NCI-H748 (cell line): ENCODE results near the gene IL1R2.

ENCODE experiments used
- DNase-seq: peaks from one replicate; lab custom pipeline; 2025; ENCODE audit not compliant: unreplicated experiment; lab: John Stamatoyannopoulos, UW

Gene IL1R2, protein sequence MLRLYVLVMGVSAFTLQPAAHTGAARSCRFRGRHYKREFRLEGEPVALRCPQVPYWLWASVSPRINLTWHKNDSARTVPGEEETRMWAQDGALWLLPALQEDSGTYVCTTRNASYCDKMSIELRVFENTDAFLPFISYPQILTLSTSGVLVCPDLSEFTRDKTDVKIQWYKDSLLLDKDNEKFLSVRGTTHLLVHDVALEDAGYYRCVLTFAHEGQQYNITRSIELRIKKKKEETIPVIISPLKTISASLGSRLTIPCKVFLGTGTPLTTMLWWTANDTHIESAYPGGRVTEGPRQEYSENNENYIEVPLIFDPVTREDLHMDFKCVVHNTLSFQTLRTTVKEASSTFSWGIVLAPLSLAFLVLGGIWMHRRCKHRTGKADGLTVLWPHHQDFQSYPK

DNA sequence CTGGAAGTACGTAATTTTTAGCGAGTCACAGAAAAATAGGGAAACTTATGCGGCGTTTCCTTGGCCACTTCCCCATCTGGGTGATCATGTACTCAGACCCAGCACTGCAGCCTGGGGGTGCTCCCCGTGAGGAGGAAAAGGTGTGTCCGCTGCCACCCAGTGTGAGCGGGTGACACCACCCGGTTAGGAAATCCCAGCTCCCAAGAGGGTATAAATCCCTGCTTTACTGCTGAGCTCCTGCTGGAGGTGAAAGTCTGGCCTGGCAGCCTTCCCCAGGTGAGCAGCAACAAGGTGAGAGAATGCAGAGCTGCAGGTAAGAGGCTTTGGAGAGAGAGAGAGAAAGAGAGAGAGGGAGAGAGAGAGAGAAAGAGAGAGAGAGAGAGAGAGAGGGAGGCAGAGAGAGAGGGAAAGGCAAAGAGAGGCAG, at the start of gene IL1R2:
TSS of gene IL1R2 (plus strand) at position 240 of the 425 bp plus-strand sequence. CDS start 16,616 bp downstream, outside the sequence.
- no peak for DNase-seq

DNA sequence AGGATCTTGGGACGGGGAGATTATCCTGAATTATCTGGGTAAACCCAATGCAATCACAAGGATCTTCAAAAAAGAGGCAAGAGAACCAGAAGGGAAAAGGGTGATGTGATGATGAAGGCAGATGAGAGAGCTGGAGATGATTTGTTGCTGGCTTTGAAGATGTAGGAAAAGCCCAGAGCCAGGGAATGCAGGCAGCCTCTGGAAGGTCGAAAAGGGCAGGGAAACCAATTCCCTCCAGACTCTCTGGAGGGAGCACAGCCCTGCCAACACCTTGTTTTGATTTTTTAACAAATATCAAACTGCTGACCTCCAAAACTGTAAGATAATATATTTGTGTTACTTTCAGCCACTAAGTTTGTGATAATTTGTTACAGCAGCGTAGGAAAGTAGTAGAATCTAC, 48.9 kb upstream of the IL1R2 start:
- no peak for DNase-seq

- DNase-seq, result peak; percentile 11
These were observed 45.3 kb upstream of the IL1R2 start for GRCh38 chr2:101946372-101947039.

- DNase-seq, result no peak
These were observed 44.4 kb upstream of the IL1R2 start for GRCh38 chr2:101947374-101947773.

DNA sequence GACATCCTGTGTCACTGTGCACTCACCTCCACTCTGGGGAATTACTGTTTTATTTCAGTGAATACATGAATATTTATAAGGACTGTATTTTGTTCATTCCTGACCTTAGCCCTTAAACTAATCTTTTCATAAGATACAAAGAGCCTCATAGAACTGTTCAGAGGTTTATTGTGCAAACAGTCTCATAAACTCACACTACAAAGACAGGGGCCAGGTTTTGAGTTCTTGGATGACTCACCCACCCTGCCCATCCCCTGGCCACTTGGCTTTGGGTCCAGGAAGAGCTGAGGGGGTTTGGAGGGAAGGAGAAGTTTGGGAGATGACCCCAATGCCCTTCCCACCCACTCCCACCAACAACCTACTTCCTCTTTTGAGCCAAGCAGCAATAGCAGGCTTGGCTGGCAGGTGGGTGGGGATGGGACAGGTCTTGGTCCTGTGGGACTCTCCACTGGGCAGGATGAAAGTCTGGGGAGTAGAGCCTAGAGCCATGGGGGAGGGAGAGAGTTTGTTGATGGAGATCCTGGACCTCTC, 43.1 kb upstream of the IL1R2 start:
- no peak for DNase-seq

GRCh38 chr2:101949304-101949703, 42.5 kb upstream of the IL1R2 start:
- DNase-seq, result no peak

DNA sequence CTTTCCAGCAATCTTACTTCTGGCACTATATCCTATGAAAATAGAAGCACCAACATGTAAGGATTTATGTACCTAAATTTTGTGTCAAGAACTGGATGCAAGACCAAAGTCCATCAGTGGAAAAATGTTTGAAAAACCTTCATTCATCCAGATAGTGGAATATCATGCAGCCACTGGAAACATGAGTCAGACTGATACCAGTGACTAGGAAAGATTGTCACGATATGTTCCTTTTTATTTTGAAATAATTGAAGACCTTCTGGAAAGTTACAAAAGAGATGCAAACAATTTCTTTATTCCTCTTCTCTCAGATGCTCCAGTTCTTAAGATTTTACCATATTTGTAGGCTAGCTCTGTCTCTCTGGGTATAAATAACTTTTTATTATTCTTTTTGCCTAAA, 40.5 kb upstream of the IL1R2 start:
- no peak for DNase-seq

- no peak for DNase-seq
These were observed 39.2 kb upstream of the IL1R2 start for GRCh38 chr2:101952551-101952950.

DNA sequence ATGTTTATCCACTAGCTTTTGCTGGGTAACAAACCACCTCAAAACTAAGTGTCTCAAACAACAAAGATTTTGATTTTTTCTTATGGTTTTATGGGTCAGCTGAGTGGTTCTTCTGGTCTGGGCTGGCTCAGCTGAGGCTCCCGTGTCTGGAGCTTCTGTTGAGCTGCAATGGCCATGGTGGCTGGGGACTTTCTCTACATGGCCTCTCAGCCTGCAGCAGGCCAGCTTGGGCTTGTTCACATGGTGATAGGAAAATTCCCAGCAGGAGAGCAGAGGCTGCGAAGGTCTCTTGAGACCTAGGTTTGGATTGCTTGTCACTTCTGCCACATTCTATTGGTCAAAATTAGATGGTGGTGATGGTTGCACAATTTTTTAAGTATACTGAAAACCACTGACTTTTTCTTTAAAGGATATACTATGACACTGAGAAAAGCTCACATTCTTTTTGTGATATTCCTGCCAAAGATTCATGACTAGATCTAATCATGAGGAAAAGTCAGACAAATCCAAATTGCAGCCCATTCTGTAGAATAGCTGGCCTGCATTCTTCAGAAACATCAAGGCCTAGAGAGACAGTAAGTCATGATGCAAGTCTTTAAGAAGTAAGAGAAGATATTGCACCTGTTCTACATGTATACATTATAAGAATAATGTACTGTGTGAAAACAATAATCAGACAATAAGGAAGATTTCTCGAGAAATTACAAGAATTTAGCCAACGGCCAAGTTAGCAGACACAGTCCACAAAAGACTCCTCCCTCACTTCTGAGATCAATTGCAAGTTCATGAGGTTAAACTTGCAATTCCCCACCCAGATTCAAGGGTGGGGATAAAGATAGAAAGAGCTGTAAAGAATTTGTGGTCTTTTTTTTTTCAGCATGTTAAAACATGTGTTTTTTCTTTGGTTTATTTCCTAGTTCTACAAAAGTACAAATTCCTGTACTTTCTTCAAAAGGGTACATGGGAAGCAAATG, 35.0 kb upstream of the IL1R2 start:
- DNase-seq, result no peak

- DNase-seq, result no peak
These were observed 33.7 kb upstream of the IL1R2 start for GRCh38 chr2:101958061-101958460.

- DNase-seq, result no peak
These were observed 30.9 kb upstream of the IL1R2 start for GRCh38 chr2:101960819-101961337.

DNA sequence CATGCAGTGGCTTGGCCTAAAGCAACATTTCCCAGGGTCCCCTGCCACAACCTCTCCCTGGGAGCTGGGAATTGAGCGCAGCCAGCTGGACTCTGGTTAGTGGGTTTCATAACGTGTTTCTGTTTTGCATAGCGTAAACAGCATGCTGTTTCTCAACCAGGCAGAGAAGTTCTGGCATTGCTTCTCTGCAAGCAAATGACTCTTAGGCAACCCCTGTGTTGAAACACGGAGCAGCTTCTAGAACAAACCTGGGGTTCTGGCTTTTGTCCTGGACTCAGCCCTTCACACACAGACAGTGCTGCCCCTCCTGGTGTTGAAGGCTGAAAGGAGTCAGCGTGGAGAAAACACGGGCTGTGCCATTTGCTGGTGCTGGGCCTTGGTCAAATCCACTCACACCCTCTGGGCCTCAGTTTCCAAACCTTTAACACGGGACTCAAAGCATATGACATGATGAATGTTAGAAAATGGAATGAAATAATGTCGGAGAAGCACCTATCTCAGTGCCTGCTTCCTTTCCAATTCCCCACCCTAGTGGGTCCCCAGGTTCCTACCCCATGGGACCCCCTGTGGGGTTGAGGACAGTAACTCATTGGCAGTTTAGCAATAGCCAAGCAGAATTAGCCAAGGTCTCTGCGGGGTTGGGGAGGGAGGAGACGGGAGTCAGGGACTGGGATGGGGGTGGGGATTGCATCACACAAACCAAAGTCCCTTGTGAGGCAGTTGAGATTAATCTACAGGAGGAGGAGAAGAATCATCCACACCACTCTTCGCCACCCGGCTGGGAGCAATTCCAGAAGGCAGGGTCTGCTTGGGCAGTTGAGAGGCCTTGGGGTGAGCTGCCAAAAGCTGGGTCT, 30.2 kb upstream of the IL1R2 start:
- no peak for DNase-seq

DNA sequence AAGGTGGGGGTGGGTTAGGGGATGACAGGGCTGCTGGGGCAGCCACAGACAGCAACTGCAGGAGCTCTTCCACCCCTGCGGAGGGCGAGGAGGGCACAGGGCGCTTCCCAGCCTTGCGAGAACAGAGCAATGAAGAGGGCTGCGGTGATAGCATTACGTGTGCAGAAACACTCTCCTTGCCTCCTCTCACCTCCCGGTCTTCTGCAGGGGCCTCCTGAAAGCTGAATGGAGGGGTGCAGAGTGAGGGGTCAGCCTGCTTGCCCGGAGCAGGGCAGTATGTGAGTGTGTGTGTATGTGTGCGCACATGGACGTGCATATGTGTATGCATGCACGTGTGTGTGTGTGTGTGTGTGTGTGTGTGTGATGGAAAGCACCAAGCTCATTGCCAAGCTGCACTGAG, 29.5 kb upstream of the IL1R2 start:
- DNase-seq, result no peak

DNA sequence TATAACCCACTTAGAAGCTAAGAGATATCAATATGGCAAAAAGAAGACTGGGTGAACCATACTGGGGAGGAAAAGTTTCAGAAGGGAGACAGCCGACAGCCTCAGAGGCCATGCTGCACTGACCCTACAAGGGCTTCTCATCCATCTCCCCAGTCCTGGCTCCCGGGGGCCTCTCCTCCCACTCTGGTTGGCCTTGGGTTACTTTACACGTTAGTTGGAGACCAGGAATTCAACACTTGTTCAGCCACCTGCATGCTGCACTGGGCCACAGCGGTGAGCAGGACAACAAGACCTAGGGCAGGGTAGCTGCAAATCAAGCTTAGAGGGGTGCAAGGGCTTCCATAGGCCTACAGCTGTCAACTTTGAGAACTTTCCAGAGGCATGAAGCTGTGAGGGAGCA, 28.6 kb upstream of the IL1R2 start:
- DNase-seq, result no peak

GRCh38 chr2:101967826-101968513, 23.8 kb upstream of the IL1R2 start:
- no peak for DNase-seq

- DNase-seq, result no peak
These were observed 22.0 kb upstream of the IL1R2 start for GRCh38 chr2:101969723-101970122.

- no peak for DNase-seq
These were observed 20.9 kb upstream of the IL1R2 start for GRCh38 chr2:101970901-101971300.

DNA sequence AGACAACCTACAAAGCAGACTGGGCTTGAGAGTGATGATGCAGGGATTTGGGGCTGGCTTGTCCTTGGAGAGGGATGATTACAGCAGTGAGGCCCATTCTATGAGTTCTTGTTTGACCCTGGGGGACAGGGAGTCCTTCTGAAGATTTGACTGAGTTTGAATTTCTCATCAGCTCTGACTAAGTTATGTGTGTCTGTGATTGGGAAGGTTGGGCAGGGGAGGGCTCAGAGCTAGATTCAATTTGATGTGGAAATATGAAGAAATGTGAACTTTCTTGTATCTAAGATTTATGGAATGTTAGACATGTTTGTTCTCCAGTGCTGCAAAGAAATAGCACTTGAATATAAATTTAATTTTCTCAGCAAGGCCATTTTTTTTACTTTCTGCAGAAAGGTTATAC, 19.9 kb upstream of the IL1R2 start:
- no peak for DNase-seq
